ENCODE measurements around the gene E2F3. TPM values are rescaled to one million over a fixed set of nuclear protein-coding genes. Genes with fewer than 3 reads are reported as not detected.
"Not testable (repeated sequence)": the region's sequence is repeated elsewhere in the genome, so short reads cannot be mapped to it uniquely, and the experiment has no call there.

E2F3 gene
- total and polyA plus RNA-seq, 2 donors (not counting 3 experiments of a cell fraction or from before 2014, with no cell fraction given): 8.6 to 22.0 TPM

DNA sequence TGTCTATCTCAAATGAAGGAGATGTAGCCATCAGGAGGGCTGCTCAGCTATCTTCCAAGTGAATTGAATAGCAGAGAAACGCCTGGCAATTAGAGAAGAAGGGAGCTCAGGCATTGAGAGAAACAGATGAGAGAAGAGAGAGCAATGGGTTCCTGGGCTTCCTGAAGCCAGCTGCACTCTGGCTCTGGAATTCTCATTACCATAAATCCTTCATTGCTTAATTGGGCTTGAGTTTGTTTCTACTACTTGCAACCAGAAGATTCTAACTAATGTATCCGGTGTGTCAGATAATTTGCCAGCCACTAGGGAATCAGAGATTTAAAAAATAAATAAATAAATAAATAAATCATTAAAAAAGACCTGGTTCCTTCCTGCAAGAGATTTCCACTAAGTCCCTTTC is 107.5 kb downstream of the E2F3 start:
- Histone ChIP-seq H3K27ac (ENCODE audit: insufficient read depth, low read depth, low read length) (no peak overlapping the region), H3K27me3 (ENCODE audit: control insufficient read depth in 2 of 2, insufficient read depth in 2 of 2, low read length in 2 of 2) (no peaks in the 10 kb centered on the region), H3K4me1 (ENCODE audit: control insufficient read depth, extremely low read depth, insufficient read depth, low read length) (no peaks in the 10 kb centered on the region), H3K9me1 (replicated peaks; ENCODE audit: control insufficient read depth, extremely low read depth, insufficient read depth, low read length) (no peaks in the 10 kb centered on the region), H3K4me3 (replicated peaks in 1 of 3; ENCODE audit: insufficient read depth in 1 of 3, low read depth in 1 of 3, low read length in 3 of 3) (no peak overlapping the region), H3K4me2 (ENCODE audit: insufficient read depth, low read length) (no peak overlapping the region), H3K9ac (replicated peaks; ENCODE audit: extremely low read depth, insufficient read depth, low read length) (no peak overlapping the region), H3K9me3 (replicated peaks; ENCODE audit: control insufficient read depth, insufficient read depth, low read length) (no peaks in the 10 kb centered on the region), H2AFZ (ENCODE audit: low read depth, low read length) (no peak overlapping the region), H4K20me1 (replicated peaks; ENCODE audit: control insufficient read depth, extremely low read depth, insufficient read depth, low read length) (no peaks in the 10 kb centered on the region), H3K36me3 (ENCODE audit: control insufficient read depth in 2 of 2, extremely low read depth in 1 of 2, insufficient read depth in 2 of 2, low read length in 2 of 2) (no peaks in the 10 kb centered on the region), H3K79me2 (ENCODE audit: control insufficient read depth, insufficient read depth, low read length) (no peaks in the 10 kb centered on the region)
- POLR2A ChIA-PET: no interaction called here
- FAIRE-seq (no peak), DNase-seq (ENCODE audit: low read depth, low spot score) (no peak)
- intact Hi-C loops (cut with micrococcal nuclease): no loop called here
- TF ChIP-seq, protein P1, sequence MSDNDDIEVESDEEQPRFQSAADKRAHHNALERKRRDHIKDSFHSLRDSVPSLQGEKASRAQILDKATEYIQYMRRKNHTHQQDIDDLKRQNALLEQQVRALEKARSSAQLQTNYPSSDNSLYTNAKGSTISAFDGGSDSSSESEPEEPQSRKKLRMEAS (IDR thresholded peaks at IDR 0.05; ENCODE audit: insufficient read depth, insufficient read length): no peak
- TF ChIP-seq EZH2 (IDR thresholded peaks at IDR 0.05; ENCODE audit: borderline replicate concordance, low read depth, low read length, severe bottlenecking): no peak
- no TSS peak for BruUV-seq (replicated peaks)
- CTCF ChIA-PET: interaction anchor here (1.3 kb wide), 1 partner anchor 19 kb away, joined by 3 read pairs; no protein-coding TSS in a partner anchor
- dilution Hi-C loops (cut with MboI; ENCODE audit: extremely low pct_ligation_motif_present, low sequenced_read_pairs): no loop called here

GRCh38 chr6:20511852-20512251 is 110.2 kb downstream of the E2F3 start:
- H3K27ac ChIP-seq (ENCODE audit: insufficient read depth, low read depth, low read length): no peak overlapping the region
- no peaks in the 10 kb centered on the region for H3K79me2 ChIP-seq (ENCODE audit: control insufficient read depth, insufficient read depth, low read length)
- no peak overlapping the region for H3K4me3 ChIP-seq (replicated peaks in 1 of 3; ENCODE audit: insufficient read depth in 1 of 3, low read depth in 1 of 3, low read length in 3 of 3)
- no TSS peak for BruUV-seq (replicated peaks)
- ChIA-PET POLR2A (no interaction called here), CTCF (interaction anchor here (0.8 to 1.8 kb wide), 4 partner anchors 16 to 386 kb away, joined by 3 to 7 read pairs (median 3); no protein-coding TSS in a partner anchor)
- dilution Hi-C loops (cut with MboI; ENCODE audit: extremely low pct_ligation_motif_present, low sequenced_read_pairs) (no loop called here), intact Hi-C loops (cut with micrococcal nuclease) (no loop called here)
- H2AFZ ChIP-seq (ENCODE audit: low read depth, low read length): no peak overlapping the region
- no peaks in the 10 kb centered on the region for H3K27me3 ChIP-seq (ENCODE audit: control insufficient read depth in 2 of 2, insufficient read depth in 2 of 2, low read length in 2 of 2)
- no peak overlapping the region for H3K4me2 ChIP-seq (ENCODE audit: insufficient read depth, low read length)
- H3K4me1 ChIP-seq (ENCODE audit: control insufficient read depth, extremely low read depth, insufficient read depth, low read length): no peaks in the 10 kb centered on the region
- no peaks in the 10 kb centered on the region for H3K9me3 ChIP-seq (replicated peaks; ENCODE audit: control insufficient read depth, insufficient read depth, low read length)
- no peaks in the 10 kb centered on the region for H3K9me1 ChIP-seq (replicated peaks; ENCODE audit: control insufficient read depth, extremely low read depth, insufficient read depth, low read length)
- TF ChIP-seq, protein P1 (IDR thresholded peaks at IDR 0.05; ENCODE audit: insufficient read depth, insufficient read length): no peak
- TF ChIP-seq POLR2A (IDR thresholded peaks at IDR 0.05; ENCODE audit: low read depth, low read length): no peak
- TF ChIP-seq GATA2 (IDR thresholded peaks at IDR 0.05; ENCODE audit: insufficient read depth, insufficient read length, low read depth, low read length): no peak
- TF ChIP-seq JUN (IDR thresholded peaks at IDR 0.05; ENCODE audit: borderline replicate concordance, insufficient read depth, insufficient read length, low read depth): no peak
- H3K36me3 ChIP-seq (ENCODE audit: control insufficient read depth in 2 of 2, extremely low read depth in 1 of 2, insufficient read depth in 2 of 2, low read length in 2 of 2): no peaks in the 10 kb centered on the region
- DNase-seq (ENCODE audit: low read depth, low spot score) (no peak), FAIRE-seq (no peak)
- H3K9ac ChIP-seq (replicated peaks; ENCODE audit: extremely low read depth, insufficient read depth, low read length): no peak overlapping the region
- no peaks in the 10 kb centered on the region for H4K20me1 ChIP-seq (replicated peaks; ENCODE audit: control insufficient read depth, extremely low read depth, insufficient read depth, low read length)

DNA sequence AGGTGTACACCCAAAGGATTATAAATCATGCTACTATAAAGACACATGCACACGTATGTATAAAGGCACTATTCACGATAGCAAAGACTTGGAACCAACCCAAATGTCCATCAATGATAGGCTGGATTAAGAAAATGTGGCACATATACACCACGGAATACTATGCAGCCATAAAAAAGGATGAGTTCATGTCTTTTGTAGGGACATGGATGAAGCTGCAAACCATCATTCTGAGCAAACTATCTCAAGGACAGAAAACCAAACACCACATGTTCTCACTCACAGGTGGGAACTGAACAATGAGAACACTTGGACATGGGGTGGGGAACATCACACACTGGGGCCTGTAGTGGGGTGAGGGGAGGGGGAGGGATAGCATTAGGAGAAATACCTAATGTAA is 123.5 kb downstream of the E2F3 start:
- H3K9ac ChIP-seq (replicated peaks; ENCODE audit: extremely low read depth, insufficient read depth, low read length); H2AFZ ChIP-seq (ENCODE audit: low read depth, low read length); H3K79me2 ChIP-seq (ENCODE audit: control insufficient read depth, insufficient read depth, low read length); H3K4me1 ChIP-seq (ENCODE audit: control insufficient read depth, extremely low read depth, insufficient read depth, low read length); H3K4me3 ChIP-seq (replicated peaks in 1 of 3; ENCODE audit: insufficient read depth in 1 of 3, low read depth in 1 of 3, low read length in 3 of 3); H3K36me3 ChIP-seq (ENCODE audit: control insufficient read depth in 2 of 2, extremely low read depth in 1 of 2, insufficient read depth in 2 of 2, low read length in 2 of 2); H3K27me3 ChIP-seq (ENCODE audit: control insufficient read depth in 2 of 2, insufficient read depth in 2 of 2, low read length in 2 of 2); BruUV-seq (replicated peaks); FAIRE-seq; H3K4me2 ChIP-seq (ENCODE audit: insufficient read depth, low read length); dilution Hi-C loops (cut with MboI; ENCODE audit: extremely low pct_ligation_motif_present, low sequenced_read_pairs); intact Hi-C loops (cut with micrococcal nuclease); H3K9me1 ChIP-seq (replicated peaks; ENCODE audit: control insufficient read depth, extremely low read depth, insufficient read depth, low read length); DNase-seq (ENCODE audit: low read depth, low spot score); H3K9me3 ChIP-seq (replicated peaks; ENCODE audit: control insufficient read depth, insufficient read depth, low read length); H3K27ac ChIP-seq (ENCODE audit: insufficient read depth, low read depth, low read length); H4K20me1 ChIP-seq (replicated peaks; ENCODE audit: control insufficient read depth, extremely low read depth, insufficient read depth, low read length); POLR2A ChIA-PET: not testable (repeated sequence)
- CTCF ChIA-PET: interaction anchor here (2.9 kb wide), 1 partner anchor 120 kb away, joined by 13 read pairs; no protein-coding TSS in a partner anchor
